PFSK-1 (cell line): ENCODE data around the gene PDCD4.

Source experiments
- FOXP2 ChIP-seq: optimal IDR thresholded peaks from 2 replicates; pipeline ENCODE3; 2011; ENCODE audit warnings: borderline replicate concordance, control low read depth, inconsistent platforms; ENCODE audit not compliant: insufficient read depth; ENCODE audit errors: extremely low read length, extremely low read depth
- POLR2AphosphoS5 ChIP-seq: IDR thresholded peaks from 2 replicates; pipeline ENCODE4 v1.6.1; 2012; ENCODE audit warnings: low read depth, mild to moderate bottlenecking, control low read depth, low read length, moderate library complexity
- REST ChIP-seq, 2 experiments: IDR thresholded peaks; 2 replicates each; pipeline versions ENCODE4 v1.6.1 to v1.8.0; 2011 to 2012; ENCODE audit warnings: low read depth in 2 of 2, low read length in 2 of 2, control low read depth in 1 of 2, inconsistent platforms in 1 of 2, mild to moderate bottlenecking in 1 of 2, moderate library complexity in 1 of 2; ENCODE audit not compliant: insufficient read depth in 1 of 2
- SIN3A ChIP-seq: IDR thresholded peaks from 2 replicates; pipeline ENCODE4 v1.6.1; 2012; ENCODE audit warnings: mild to moderate bottlenecking, low read length, moderate library complexity, borderline replicate concordance; ENCODE audit not compliant: insufficient read depth
- TAF1 ChIP-seq: IDR thresholded peaks from 2 replicates; pipeline ENCODE4 v1.6.1; 2012; ENCODE audit warnings: low read length, control low read depth, borderline replicate concordance; ENCODE audit not compliant: insufficient read depth

Gene PDCD4

DNA sequence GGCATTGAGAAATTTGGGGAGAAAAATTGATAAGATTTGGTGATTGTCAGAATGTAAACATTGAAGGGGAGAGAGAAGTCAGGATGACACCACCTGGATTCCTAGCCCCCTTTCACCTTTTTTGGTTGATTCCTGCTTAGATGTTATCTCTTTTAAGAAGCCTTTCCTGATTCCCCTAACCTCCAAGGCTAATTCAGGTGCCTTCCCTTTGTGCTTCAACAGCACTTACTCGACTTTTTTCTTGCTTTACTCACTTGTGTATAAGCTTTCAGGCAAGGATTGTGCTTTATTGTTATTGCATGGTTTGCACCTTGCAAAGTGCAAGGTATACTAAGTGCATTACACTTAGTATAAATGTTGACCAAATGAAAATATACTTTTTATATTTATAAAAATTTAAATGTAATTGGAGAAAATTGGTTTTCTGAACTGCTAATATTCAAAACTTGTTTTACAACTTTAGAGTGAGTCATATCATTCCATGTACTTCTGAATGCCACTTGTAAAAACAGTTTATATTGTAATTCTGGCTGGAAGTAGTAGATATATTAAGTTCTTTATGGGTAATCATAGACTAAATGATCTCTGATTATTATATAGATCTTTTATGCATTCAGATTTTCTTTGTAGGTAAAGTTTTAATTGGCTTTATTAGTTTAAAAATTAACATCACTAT, 60.9 kb downstream of the PDCD4 start:
- TF ChIP-seq TAF1 (no peak), REST (IDR thresholded peaks at IDR 0.05; ENCODE audit: insufficient read depth in 1 of 2, low read depth in 2 of 2, low read length in 2 of 2) (no peak), SIN3A (no peak), POLR2AphosphoS5 (no peak), FOXP2 (no peak)

GRCh38 chr10:110936757-110937156, 65.0 kb downstream of the PDCD4 start:
- TF ChIP-seq FOXP2 (no peak), SIN3A (no peak), POLR2AphosphoS5 (no peak), TAF1 (no peak), REST (IDR thresholded peaks at IDR 0.05; ENCODE audit: insufficient read depth in 1 of 2, low read depth in 2 of 2, low read length in 2 of 2) (no peak)

GRCh38 chr10:110939419-110939818, 67.7 kb downstream of the PDCD4 start:
- TF ChIP-seq REST (IDR thresholded peaks at IDR 0.05; ENCODE audit: insufficient read depth in 1 of 2, low read depth in 2 of 2, low read length in 2 of 2): no peak
- TF ChIP-seq POLR2AphosphoS5: no peak
- TF ChIP-seq FOXP2: no peak

- TF ChIP-seq SIN3A (no peak), POLR2AphosphoS5 (no peak), FOXP2 (no peak), TAF1 (no peak), REST (IDR thresholded peaks at IDR 0.05; ENCODE audit: insufficient read depth in 1 of 2, low read depth in 2 of 2, low read length in 2 of 2) (no peak)
Observed at GRCh38 chr10:110944792-110945396, 73.2 kb downstream of the PDCD4 start.
